Skin epidermis (tissue), 12 donors: ENCODE measurements around the gene CPNE1.

Source experiments
- H3K27ac ChIP-seq, 21 experiments: fragments of 200-600 bp; sonication (generic) in 11 of 21; one replicate each; pipeline ENCODE4 v1.5.0; 2020; ENCODE audit warnings: mild to moderate bottlenecking in 3 of 21, inconsistent platforms in 2 of 21, moderate library complexity in 2 of 21
- H3K4me3 ChIP-seq, 7 experiments: fragments of 200-600 bp; sonication (generic) in 2 of 7; one replicate each; pipeline ENCODE4 v1.5.0; 2020; ENCODE audit warnings: inconsistent platforms in 2 of 7, mild to moderate bottlenecking in 2 of 7, moderate library complexity in 1 of 7

The CPNE1 gene

GRCh38 chr20:35583636-35584560, 80.8 kb downstream of the CPNE1 start:
- Histone ChIP-seq H3K27ac (no peak overlapping the region), H3K4me3 (no peak overlapping the region)

- no peak overlapping the region for H3K4me3 ChIP-seq
- H3K27ac ChIP-seq: no peak overlapping the region
Measured at GRCh38 chr20:35582741-35583404, 81.8 kb downstream of the CPNE1 start.

DNA sequence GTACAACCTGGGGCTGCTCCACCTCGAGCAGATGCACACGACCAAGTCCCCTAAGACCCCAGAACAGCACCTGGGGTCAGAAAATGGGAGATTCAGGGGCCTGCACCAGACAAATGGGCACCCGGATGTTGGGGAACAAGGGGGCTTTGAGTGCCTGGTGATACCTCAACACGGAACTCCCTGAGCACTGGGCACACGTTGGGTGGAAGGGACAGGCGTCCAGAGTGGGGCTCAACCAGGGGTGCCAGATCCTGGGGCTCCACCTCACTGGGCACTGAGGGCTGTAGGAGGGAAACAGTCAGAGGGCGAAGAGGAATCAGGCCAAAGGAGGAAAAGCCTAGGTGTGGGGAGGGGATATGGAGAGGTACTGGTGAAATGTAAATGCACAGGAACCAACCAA, 82.6 kb downstream of the CPNE1 start:
- Histone ChIP-seq H3K27ac (no peak overlapping the region), H3K4me3 (no peak overlapping the region)

DNA sequence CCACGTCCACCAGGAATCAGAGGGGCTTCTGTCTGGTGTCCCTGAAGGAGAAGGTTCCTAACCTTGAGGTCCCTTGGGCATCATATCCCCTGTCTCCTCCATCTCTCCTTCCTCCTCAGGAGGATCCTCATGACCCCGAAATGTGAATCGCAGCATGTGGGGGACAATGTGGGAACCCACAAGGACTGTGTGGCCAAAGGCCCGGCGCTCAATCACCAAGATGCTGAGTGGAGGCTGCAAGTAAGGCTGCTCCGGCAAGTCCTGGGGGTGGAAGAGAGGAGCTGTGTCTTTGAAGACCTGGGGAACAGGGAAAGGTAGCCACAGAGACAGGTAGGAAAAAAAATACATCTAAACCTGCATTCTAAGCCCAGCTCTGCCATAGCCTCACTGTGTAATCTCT, 85.5 kb downstream of the CPNE1 start:
- H3K4me3 ChIP-seq: no peak overlapping the region

GRCh38 chr20:35578469-35578868, 86.2 kb downstream of the CPNE1 start:
- no peak overlapping the region for H3K27ac ChIP-seq
- no peak overlapping the region for H3K4me3 ChIP-seq

More for the DNA sequence above, 85.5 kb downstream of the CPNE1 start:
- no peak overlapping the region for H3K27ac ChIP-seq

DNA sequence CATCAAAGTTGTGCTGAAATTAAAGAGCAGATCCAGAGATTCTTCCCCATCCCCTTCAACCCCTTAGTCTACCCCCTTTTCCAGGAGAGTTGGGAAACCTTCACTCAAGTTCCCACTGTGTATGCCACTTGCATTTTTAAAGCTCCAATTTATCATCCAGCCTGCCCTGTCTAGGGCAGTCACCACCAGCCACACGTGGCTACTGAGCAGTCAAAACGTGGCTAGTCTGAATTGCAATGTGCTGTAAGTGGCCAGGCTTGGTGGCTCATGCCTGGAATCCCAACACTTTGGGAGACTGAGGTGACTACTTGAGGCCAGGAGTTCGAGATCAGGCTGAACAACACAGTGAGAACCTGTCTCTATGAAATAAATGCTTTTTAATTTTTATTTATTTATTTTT, 87.9 kb downstream of the CPNE1 start:
- H3K4me3 ChIP-seq: no peak overlapping the region
- no peak overlapping the region for H3K27ac ChIP-seq
